Astrocyte (in vitro differentiated cells and primary cell): ENCODE results near the gene SEMA7A.

ENCODE experiments used
- CTCF ChIP-seq: IDR thresholded peaks from 2 replicates; pipeline ENCODE4 v1.5.1; 2011; ENCODE audit warnings: low read depth, mild to moderate bottlenecking, inconsistent platforms, low read length, moderate library complexity; ENCODE audit not compliant: insufficient read depth
- EZH2 ChIP-seq: IDR thresholded peaks from 2 replicates; pipeline ENCODE4 v1.6.1; 2012; ENCODE audit warnings: mild to moderate bottlenecking, low read length, inconsistent platforms; ENCODE audit not compliant: insufficient read depth

GRCh38 chr15:74386496-74387140 is 47.1 kb downstream of the SEMA7A start:
- TF ChIP-seq CTCF: no peak
- TF ChIP-seq EZH2: no peak
